Fibroblast of mammary gland (primary cell): ENCODE data around the gene KCNN1.

Experiments
- DNase-seq: peaks from one replicate; pipeline ENCODE4 v3.0.0-alpha.2; 2010; ENCODE audit warnings: low read depth
- H3K4me3 ChIP-seq: 2 replicates; pipeline ENCODE4 v1.5.1; 2011; ENCODE audit warnings: low read depth, mild to moderate bottlenecking, low read length, moderate library complexity; ENCODE audit not compliant: control insufficient read depth
- TF ChIP-seq, protein P1 (sequence below): conservative IDR thresholded peaks from 2 replicates; pipeline ENCODE4 v1.5.1; 2011; ENCODE audit warnings: low read depth, low read length, inconsistent platforms; ENCODE audit not compliant: control insufficient read depth, insufficient read depth

KCNN1 gene

DNA sequence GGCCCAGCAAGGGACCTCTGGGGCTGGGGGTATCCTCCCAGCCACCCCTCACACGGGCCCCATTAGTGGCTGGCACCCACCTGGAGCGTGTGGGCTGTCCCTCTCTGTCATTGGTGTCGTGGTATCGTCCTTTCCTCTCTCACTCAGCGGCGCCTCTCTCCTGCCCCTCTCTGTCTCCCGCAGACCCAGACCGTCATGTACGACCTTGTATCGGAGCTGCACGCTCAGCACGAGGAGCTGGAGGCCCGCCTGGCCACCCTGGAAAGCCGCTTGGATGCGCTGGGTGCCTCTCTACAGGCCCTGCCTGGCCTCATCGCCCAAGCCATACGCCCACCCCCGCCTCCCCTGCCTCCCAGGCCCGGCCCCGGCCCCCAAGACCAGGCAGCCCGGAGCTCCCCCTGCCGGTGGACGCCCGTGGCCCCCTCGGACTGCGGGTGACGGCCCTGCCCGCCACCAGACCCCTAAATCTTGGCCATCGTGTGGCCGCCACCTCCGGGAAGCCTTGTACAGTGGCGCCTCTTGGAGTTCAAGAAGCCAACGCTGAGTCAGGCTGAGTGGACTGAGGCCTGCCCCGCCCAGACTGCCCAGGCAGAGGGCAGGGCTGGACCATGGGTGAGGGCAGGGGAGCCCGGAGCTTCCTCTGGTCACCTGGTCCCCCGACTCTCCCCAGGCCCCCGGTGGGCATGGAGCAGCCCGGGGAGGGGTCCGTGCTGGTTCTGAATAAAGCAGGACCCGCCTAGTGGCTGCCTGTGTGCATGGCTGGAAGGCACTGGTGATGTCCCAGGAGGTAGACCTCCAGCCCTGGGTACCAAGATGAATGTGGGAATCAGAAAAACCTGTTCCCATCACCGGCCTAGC lies 31.3 kb downstream of the KCNN1 start:
- peak; percentile 57 for DNase-seq
- TF ChIP-seq, protein P1, sequence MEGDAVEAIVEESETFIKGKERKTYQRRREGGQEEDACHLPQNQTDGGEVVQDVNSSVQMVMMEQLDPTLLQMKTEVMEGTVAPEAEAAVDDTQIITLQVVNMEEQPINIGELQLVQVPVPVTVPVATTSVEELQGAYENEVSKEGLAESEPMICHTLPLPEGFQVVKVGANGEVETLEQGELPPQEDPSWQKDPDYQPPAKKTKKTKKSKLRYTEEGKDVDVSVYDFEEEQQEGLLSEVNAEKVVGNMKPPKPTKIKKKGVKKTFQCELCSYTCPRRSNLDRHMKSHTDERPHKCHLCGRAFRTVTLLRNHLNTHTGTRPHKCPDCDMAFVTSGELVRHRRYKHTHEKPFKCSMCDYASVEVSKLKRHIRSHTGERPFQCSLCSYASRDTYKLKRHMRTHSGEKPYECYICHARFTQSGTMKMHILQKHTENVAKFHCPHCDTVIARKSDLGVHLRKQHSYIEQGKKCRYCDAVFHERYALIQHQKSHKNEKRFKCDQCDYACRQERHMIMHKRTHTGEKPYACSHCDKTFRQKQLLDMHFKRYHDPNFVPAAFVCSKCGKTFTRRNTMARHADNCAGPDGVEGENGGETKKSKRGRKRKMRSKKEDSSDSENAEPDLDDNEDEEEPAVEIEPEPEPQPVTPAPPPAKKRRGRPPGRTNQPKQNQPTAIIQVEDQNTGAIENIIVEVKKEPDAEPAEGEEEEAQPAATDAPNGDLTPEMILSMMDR = no peak
- no peak overlapping the region for H3K4me3 ChIP-seq

DNA sequence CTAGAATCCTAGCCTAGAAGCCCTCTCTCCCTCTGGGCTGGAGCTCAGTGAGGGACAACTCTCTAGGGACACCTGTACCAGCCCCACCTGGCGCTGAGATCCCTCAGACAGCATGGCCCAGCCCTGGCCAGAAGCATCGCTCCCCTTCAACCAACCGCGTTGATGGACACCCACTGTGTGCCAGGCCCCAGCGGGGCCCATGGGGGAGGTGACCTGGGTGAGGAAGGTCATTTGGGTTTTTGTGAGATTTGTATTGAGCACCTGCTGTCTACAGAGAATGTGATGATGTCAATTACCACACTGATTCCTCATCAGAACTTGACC lies 31.9 kb downstream of the KCNN1 start:
- H3K4me3 ChIP-seq = no peak overlapping the region
- DNase-seq = no peak
- TF ChIP-seq, protein P1 = no peak

DNA sequence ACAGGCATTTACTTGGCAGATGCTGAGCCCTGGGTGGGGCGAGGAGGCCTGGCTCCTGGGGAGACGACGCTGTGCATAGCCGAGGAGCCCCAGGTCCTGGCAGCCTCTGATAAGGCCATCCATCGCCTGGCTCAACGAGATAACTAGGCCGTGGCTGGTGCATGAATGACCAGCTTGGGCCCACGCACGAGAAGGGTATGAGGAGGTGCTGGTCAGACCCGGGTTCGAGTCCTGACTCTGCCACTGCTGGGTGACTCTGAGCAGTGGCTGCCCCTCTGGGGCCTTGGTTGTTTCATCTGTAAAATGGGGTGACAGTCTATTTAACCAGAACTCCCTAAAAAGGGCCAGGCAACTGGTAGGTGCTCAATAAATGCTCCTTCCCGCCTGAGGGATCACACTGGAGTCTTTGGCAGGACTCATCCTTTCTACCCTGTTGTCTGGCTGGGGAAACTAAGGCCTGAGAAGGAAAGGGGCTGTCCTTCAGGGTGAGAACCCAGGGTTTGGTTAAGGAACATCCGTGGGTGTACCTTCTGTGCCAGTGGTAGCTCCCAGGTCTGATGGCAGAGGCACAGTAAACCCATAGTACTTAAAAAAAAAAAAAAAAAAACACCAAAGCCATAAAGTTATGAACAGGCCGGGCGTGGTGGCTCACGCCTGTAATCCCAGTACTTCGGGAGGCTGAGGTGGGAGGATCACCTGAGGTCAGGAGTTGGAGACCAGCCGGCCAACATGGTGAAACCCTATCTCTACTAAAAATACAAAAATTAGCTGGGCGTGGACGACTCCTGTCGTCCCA lies 33.0 kb downstream of the KCNN1 start:
- DNase-seq = no peak
- no peak overlapping the region for H3K4me3 ChIP-seq
- TF ChIP-seq, protein P1 = no peak

DNA sequence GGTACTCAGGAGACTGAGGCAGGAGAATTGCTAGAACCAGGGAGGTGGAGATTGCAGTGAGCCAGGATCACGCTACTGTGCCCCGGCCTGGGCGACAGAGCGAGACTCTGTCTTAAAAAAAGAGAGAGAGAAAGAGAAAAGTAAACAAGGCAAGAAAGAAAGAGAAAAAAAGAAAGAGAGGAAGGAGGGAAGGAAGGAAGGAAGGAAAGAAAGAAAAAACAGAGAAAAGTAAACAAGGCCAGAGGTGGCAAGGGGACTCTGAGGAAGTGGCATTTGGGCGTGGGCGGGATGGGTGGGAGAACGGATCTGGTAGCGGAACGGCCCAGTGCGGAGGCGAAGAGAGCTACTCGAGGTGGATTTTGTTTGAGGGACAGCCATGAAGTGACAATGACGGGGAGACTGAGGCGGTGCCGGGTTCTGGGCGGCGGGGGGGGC lies 33.6 kb downstream of the KCNN1 start:
- peak overlapping the region; percentile 58 for H3K4me3 ChIP-seq
- TF ChIP-seq, protein P1 = no peak
- no peak for DNase-seq

DNA sequence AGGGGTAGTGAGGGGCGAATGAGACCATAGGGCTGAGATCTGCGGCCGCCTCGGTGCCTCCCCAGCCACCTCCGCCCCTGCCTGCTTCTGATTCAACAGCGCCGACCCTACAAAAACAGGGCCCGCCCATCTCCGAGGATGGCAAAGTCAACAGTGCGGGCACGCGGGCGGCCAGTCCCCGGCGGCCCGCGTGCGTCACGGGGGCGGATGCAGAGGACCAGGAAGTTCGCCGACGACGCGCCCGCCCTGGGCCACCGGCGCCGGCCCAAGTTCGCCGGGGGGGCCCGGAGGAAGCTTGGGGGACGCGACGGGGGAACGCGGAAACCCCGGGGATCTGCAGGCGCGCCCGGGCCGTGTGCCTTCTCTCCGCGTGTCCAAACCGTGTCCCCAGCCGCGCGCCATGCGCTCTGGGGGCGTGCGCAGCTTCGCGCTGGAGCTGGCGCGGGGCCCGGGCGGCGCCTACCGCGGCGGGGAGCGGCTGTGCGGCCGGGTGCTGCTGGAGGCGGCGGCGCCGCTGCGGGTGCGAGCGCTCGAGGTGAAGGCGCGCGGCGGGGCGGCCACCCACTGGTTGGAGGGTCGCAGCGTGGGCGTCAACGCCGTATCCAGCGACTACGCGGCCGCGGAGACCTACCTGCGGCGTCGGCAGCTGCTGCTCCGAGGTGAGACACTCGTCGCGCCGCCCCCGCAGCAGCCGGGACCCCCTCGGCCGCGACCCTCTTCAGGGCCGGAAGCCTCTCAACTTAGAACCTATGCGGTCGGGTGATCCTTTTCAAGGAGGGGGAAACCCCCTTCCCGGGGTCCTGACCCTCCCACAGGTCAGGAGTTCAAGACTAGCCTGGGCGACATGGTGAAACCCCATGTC lies 34.2 kb downstream of the KCNN1 start:
- H3K4me3 ChIP-seq = peak overlapping the region; percentile 58
- DNase-seq = peak; percentile 80
- TF ChIP-seq, protein P1 = no peak

DNA sequence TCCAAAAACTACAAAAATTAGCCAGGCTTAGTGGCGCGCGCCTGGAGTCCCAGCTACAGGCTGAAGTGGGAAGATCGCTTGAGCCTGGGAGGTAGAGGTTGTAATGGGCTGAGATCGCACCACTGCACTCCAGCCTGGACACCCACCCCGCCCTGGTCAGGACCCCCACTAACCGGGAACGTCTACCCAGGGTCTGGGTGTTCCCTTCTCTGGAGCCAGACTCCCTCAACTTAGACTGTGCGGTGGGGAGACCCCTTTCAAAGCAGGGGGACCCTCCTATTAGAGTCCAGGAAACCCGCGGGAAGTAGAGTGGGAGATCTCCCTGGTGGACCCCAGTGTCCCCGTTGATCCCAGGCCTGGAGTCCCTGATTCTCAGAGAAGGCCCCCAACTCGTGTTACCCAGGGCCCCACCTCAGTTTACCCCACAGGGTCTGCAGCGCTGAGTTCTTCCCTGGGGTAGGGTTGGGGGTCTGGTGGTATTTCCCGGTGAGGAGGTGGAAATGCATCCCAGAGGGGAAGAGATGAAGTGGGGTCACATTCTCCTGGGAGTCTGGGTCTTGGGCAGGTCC lies 35.0 kb downstream of the KCNN1 start:
- H3K4me3 ChIP-seq = peak overlapping the region; percentile 58

More for the DNA sequence above, 35.0 kb downstream of the KCNN1 start:
- TF ChIP-seq, protein P1 = no peak
- peak; percentile 17 for DNase-seq
